Ascending aorta (tissue), 2 donors: Measurements from ENCODE around the gene ZC3H12D. TPM values are rescaled to one million over a fixed set of nuclear protein-coding genes. Genes with fewer than 3 reads are reported as not detected.
"Not testable (repeated sequence)": the region's sequence is repeated elsewhere in the genome, so short reads cannot be mapped to it uniquely, and the experiment has no call there.

ENCODE experiments used
- DNase-seq, 2 donors: peaks; one replicate each; pipeline ENCODE4 v3.0.0-alpha.2; 2019; ENCODE audit warnings: low spot score in 2 of 2
- H3K27ac ChIP-seq, 2 donors: fragments of 200-600 bp; sonication (generic); one replicate each; pipeline ENCODE4 v1.5.1; 2016 to 2017; ENCODE audit warnings: mild to moderate bottlenecking in 1 of 2
- H3K27me3 ChIP-seq: fragments of 200-600 bp; sonication (generic); one replicate; pipeline ENCODE4 v1.5.1; 2017
- H3K36me3 ChIP-seq, 2 donors: fragments of 200-600 bp; sonication (generic); one replicate each; pipeline ENCODE4 v1.5.1; 2016
- H3K4me1 ChIP-seq, 2 donors: fragments of 200-600 bp; sonication (generic); one replicate each; pipeline ENCODE4 v1.5.1; 2016 to 2017; ENCODE audit warnings: mild to moderate bottlenecking in 1 of 2
- H3K4me3 ChIP-seq, 2 donors: fragments of 200-600 bp; sonication (generic); one replicate each; pipeline ENCODE4 v1.5.1; 2016 to 2017; ENCODE audit warnings: mild to moderate bottlenecking in 1 of 2
- H3K9me3 ChIP-seq, 2 donors: fragments of 200-600 bp; sonication (generic); one replicate each; pipeline ENCODE4 v1.5.1; 2016
- intact Hi-C: fragments of 100-400 bp; cut with DNase I; formaldehyde crosslinking; loops from one replicate; pipeline ENCODE4 v1.15.1; 2023
- total RNA-seq: library from RNA; depleted of rRNA; stranded (reverse); fragments of >200 nt; gene quantifications from one replicate; pipeline ENCODE4 v1.1.0, GENCODE V29; 2016
- TF ChIP-seq, protein P1 (sequence below), 3 experiments: fragments of 200-600 bp in 2 of 3; fragments of 450-650 bp in 1 of 3; sonication (generic) in 2 of 3; IDR thresholded peaks; one replicate each; pipeline ENCODE4 v1.5.1; 2016 to 2019; ENCODE audit warnings: antibody characterized with exemption in 3 of 3, mild to moderate bottlenecking in 1 of 3, moderate library complexity in 1 of 3

ZC3H12D gene
- total RNA-seq, 1 donor from 2014 or later = 1.5 TPM

- Histone ChIP-seq H3K36me3 (no peaks in the 10 kb centered on the region), H3K27ac (no peak overlapping the region), H3K27me3 (no peaks in the 10 kb centered on the region), H3K4me1 (no peaks in the 10 kb centered on the region), H3K4me3 (no peak overlapping the region), H3K9me3 (no peaks in the 10 kb centered on the region)
- intact Hi-C loops = no loop called here
- TF ChIP-seq, protein P1, sequence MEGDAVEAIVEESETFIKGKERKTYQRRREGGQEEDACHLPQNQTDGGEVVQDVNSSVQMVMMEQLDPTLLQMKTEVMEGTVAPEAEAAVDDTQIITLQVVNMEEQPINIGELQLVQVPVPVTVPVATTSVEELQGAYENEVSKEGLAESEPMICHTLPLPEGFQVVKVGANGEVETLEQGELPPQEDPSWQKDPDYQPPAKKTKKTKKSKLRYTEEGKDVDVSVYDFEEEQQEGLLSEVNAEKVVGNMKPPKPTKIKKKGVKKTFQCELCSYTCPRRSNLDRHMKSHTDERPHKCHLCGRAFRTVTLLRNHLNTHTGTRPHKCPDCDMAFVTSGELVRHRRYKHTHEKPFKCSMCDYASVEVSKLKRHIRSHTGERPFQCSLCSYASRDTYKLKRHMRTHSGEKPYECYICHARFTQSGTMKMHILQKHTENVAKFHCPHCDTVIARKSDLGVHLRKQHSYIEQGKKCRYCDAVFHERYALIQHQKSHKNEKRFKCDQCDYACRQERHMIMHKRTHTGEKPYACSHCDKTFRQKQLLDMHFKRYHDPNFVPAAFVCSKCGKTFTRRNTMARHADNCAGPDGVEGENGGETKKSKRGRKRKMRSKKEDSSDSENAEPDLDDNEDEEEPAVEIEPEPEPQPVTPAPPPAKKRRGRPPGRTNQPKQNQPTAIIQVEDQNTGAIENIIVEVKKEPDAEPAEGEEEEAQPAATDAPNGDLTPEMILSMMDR (IDR thresholded peaks at IDR 0.05) = no peak
- DNase-seq = no peak
These were observed 16.6 kb downstream of the ZC3H12D start for GRCh38 chr6:149468179-149468578.

DNA sequence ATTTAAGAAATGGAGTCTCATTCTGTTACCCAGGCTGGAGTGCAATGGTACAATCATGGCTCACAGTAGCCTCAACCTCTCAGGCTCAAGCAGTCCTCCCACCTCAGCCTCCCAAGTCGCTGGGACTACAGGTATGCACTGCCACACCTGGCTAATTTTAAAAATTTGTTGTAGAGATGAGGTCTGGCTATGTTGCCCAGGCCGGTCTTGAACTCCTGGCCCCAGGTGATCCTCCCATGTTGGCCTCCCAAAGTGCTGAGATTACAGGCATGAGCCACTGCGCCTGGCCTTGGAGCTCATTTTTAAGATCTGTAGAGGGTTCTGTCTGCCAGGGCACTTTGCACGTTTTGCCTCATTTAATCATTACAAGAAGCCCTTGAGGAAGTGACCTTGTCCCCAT is 17.5 kb downstream of the ZC3H12D start:
- Histone ChIP-seq H3K4me1 (no peaks in the 10 kb centered on the region), H3K4me3 (no peak overlapping the region), H3K9me3 (no peaks in the 10 kb centered on the region), H3K27ac (no peak overlapping the region), H3K36me3 (no peaks in the 10 kb centered on the region), H3K27me3 (no peaks in the 10 kb centered on the region)
- DNase-seq = no peak
- TF ChIP-seq, protein P1 (IDR thresholded peaks at IDR 0.05) = no peak
- intact Hi-C loops = no loop called here

DNA sequence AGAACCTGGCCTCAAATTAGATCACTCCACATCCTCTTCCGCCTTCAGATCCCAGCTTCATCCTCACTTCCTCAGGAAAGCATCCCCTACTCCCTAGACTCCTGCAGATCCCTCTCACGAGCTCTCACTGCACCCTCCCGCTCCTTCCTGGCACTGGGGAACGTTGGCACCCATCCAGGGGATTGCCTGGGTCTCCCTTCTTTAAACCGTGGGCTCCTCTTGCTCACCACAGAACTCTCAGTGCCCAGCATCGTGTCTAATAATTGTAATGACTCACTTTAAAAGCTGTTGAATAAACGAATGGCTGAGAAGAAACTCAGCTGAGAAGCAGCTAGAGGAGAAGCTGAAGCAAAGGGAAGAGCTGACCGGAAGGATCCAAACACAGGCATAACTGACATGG is 20.4 kb downstream of the ZC3H12D start:
- H3K9me3 ChIP-seq = no peaks in the 10 kb centered on the region
- H3K4me1 ChIP-seq = no peaks in the 10 kb centered on the region
- H3K27me3 ChIP-seq = no peaks in the 10 kb centered on the region
- DNase-seq = no peak
- TF ChIP-seq, protein P1 (IDR thresholded peaks at IDR 0.05) = no peak
- intact Hi-C loops = no loop called here
- no peak overlapping the region for H3K27ac ChIP-seq
- no peaks in the 10 kb centered on the region for H3K36me3 ChIP-seq
- no peak overlapping the region for H3K4me3 ChIP-seq

- Histone ChIP-seq H3K4me3 (no peak overlapping the region), H3K9me3 (no peaks in the 10 kb centered on the region), H3K27ac (no peak overlapping the region), H3K4me1 (no peaks in the 10 kb centered on the region), H3K36me3 (no peaks in the 10 kb centered on the region), H3K27me3 (no peaks in the 10 kb centered on the region)
- TF ChIP-seq, protein P1 (IDR thresholded peaks at IDR 0.05) = no peak
- intact Hi-C loops = no loop called here
- no peak for DNase-seq
These were observed 21.0 kb downstream of the ZC3H12D start for GRCh38 chr6:149463781-149464180.

GRCh38 chr6:149462712-149463111 is 22.1 kb downstream of the ZC3H12D start:
- H3K4me1 ChIP-seq, H3K4me3 ChIP-seq, H3K9me3 ChIP-seq, H3K36me3 ChIP-seq, DNase-seq, H3K27me3 ChIP-seq, H3K27ac ChIP-seq, intact Hi-C loops: not testable (repeated sequence)

DNA sequence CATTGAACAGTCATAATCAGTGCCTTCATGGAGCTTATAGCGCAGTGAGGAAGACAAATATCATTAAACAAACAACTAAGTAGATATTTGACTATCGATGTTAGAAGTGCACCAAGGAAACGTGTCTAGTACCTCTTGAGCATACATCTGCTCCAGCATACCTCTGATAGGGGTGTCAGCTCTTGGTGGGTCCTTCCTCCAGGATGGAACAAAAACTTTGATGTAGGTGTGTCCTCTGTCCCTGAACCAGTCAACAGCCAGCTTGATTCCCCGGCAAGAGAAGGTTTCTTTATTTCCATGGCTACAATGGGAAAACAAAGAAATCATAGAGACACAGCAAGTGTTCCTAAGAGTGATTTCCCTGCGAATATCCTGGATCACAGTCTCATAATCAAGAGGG is 23.1 kb downstream of the ZC3H12D start:
- DNase-seq = no peak
- intact Hi-C loops = no loop called here

GRCh38 chr6:149460249-149460648 is 24.6 kb downstream of the ZC3H12D start:
- H3K27me3 ChIP-seq, H3K4me1 ChIP-seq, H3K36me3 ChIP-seq, H3K4me3 ChIP-seq, H3K9me3 ChIP-seq, intact Hi-C loops, H3K27ac ChIP-seq, DNase-seq: not testable (repeated sequence)

More for the DNA sequence above, 23.1 kb downstream of the ZC3H12D start:
- Histone ChIP-seq H3K4me1 (no peaks in the 10 kb centered on the region), H3K36me3 (no peaks in the 10 kb centered on the region), H3K27me3 (no peaks in the 10 kb centered on the region), H3K27ac (no peak overlapping the region), H3K4me3 (no peak overlapping the region), H3K9me3 (no peaks in the 10 kb centered on the region)
- TF ChIP-seq, protein P1 (IDR thresholded peaks at IDR 0.05) = no peak
